Rectal smooth muscle tissue (tissue), 1 donor: ENCODE measurements around the gene SENP2.
"Not testable (repeated sequence)": the region's sequence is repeated elsewhere in the genome, so short reads cannot be mapped to it uniquely, and the experiment has no call there.

ENCODE experiments used
- H3K27ac ChIP-seq: one replicate; pipeline ENCODE4 v1.7.0; 2013; ENCODE audit warnings: low read depth, low read length, inconsistent platforms
- H3K27me3 ChIP-seq: one replicate; pipeline ENCODE4 v1.7.0; 2013; ENCODE audit warnings: low read length; ENCODE audit not compliant: control insufficient read depth, insufficient read depth
- H3K36me3 ChIP-seq: one replicate; pipeline ENCODE4 v1.7.0; 2013; ENCODE audit warnings: low read length; ENCODE audit not compliant: control insufficient read depth, insufficient read depth
- H3K4me1 ChIP-seq: one replicate; pipeline ENCODE4 v1.7.0; 2013; ENCODE audit warnings: low read length; ENCODE audit not compliant: control insufficient read depth, insufficient read depth
- H3K4me3 ChIP-seq: one replicate; pipeline ENCODE4 v1.7.0; 2013; ENCODE audit warnings: low read length
- H3K9ac ChIP-seq: one replicate; pipeline ENCODE4 v1.7.0; 2013; ENCODE audit warnings: low read length

SENP2 gene

DNA sequence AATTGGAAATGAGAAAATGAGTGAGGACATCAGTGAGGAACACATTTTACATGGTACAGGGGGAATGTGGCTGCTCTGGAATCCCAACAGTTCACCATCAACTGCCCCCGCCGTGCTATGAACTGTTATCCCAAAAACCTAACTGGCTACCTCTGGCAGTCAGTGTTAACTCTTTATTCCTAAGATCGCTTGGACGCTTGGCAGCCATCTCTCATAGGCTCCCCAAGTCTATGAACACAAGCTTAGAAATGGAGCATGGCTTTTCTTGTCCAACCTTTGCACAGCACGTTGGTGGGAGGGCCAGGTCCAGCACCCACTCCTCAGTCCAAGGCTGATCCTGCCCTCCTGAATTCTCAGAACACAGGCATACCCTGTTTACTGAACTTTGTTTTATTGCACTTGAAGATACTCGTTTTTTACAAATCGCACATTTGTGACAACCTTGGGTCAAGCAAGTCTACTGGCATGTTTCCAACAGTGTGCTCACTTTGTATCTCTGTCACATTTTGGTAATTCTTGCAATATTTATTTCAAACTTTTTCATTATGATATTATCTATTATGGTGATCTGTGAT lies 53.6 kb downstream of the SENP2 start:
- Histone ChIP-seq H3K27ac (no peak overlapping the region), H3K9ac (no peak overlapping the region), H3K27me3 (no peaks in the 10 kb centered on the region), H3K36me3 (no peaks in the 10 kb centered on the region), H3K4me1 (no peaks in the 10 kb centered on the region), H3K4me3 (no peak overlapping the region)

DNA sequence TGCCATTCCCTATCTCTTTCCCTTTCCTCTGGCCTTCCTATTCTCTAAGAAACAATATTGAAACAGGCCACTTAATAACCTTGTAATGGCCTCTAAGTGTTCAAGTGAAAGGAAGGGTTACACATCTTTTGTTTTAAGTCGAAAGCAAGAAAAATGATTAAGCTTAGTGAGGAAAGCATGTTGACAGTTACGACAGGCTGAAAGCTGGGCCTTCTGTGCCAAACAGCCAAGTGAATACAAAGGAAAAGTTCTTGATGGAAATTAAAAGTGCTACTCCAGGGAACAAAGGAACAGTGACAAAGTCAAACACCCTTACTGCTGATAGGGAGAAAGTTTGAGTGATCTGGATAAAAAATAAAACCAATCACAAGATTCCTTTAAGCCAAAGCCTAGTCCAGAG lies 54.2 kb downstream of the SENP2 start:
- no peak overlapping the region for H3K27ac ChIP-seq
- no peak overlapping the region for H3K4me3 ChIP-seq
- no peaks in the 10 kb centered on the region for H3K4me1 ChIP-seq
- H3K36me3 ChIP-seq, result no peaks in the 10 kb centered on the region
- no peak overlapping the region for H3K9ac ChIP-seq
- no peaks in the 10 kb centered on the region for H3K27me3 ChIP-seq

DNA sequence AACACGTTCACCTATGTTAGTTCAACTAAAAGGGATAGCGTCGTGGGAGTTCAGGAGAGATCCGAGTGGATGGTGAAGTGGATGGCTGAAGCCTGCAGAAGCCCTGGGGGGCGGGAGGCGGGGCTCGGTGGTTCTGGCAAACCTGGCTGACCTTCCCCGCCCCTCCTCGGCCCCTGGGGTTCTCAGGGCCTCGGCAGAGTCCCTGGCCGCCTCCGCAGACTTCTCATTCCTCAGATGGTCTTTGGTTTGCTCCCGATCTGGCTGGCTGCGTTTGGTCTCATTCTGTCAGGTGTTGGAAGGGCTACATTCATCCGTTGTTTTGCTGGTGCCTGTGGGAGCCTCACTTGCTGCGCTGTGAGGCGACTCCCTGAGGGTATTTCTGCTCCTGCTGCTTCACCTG lies 59.1 kb downstream of the SENP2 start:
- H3K4me3 ChIP-seq, H3K27ac ChIP-seq, H3K4me1 ChIP-seq, H3K27me3 ChIP-seq, H3K9ac ChIP-seq, H3K36me3 ChIP-seq: not testable (repeated sequence)

- Histone ChIP-seq H3K27ac (no peak overlapping the region), H3K4me3 (no peak overlapping the region), H3K9ac (no peak overlapping the region), H3K4me1 (no peaks in the 10 kb centered on the region), H3K27me3 (no peaks in the 10 kb centered on the region), H3K36me3 (no peaks in the 10 kb centered on the region)
Measured at GRCh38 chr3:185645596-185646381, 59.7 kb downstream of the SENP2 start.

GRCh38 chr3:185646382-185647133 lies 60.5 kb downstream of the SENP2 start:
- Histone ChIP-seq H3K27me3 (no peaks in the 10 kb centered on the region), H3K4me1 (no peaks in the 10 kb centered on the region), H3K36me3 (no peaks in the 10 kb centered on the region), H3K9ac (no peak overlapping the region), H3K4me3 (no peak overlapping the region), H3K27ac (no peak overlapping the region)

DNA sequence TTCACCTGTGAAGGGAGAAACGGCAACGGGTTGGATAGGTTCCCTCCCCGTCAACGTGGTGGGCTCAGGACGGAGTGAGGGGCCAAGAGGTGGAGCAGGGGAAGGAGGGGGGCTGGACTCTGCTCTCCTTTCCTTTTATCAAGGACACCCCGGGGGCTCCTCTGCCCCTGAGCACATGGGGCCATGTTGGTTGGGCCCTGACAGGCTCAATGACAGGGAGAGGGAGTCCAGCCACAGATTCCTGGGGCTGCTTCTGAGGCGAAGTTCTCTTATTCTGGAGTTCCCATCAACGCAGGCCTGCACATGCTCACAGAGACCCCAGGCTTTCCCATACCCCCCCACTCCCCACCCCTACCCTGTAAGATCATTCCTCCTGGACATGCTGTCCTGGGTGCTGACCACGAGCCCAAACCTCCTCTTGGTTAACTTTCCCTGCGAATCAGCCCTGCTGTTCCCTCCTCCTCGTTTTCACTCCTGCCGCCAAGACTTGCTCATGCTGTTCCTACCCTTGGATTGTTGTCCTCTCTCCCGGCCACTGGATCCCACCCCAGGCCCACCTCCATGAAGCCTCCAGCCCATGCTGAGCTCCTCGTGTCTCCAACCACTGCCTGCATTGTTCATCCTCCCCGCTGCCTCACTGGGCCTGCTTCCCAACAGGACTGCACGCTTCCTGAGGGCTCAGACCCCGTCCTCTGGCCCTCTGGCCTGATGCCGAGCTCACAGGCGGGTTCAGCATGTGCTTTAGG lies 61.2 kb downstream of the SENP2 start:
- Histone ChIP-seq H3K9ac (no peak overlapping the region), H3K27ac (no peak overlapping the region), H3K27me3 (no peaks in the 10 kb centered on the region), H3K36me3 (no peaks in the 10 kb centered on the region), H3K4me1 (no peaks in the 10 kb centered on the region), H3K4me3 (no peak overlapping the region)

DNA sequence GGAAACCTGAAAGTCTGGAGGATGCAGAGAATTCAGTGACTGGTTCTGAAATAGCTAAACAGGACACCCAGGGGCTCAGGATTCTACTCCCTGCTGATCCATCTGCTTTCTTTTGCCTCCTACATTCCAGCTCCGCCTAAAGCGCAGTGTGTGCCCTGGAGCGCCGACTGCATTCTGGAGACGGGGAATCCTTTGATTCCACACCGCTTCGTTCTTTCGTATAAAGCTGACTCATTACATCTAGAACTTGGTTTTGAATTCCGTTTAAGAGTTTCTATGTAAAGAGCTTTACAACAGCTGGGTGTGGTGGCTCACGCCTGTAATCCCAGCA lies 61.8 kb downstream of the SENP2 start:
- no peak overlapping the region for H3K27ac ChIP-seq
- H3K4me1 ChIP-seq, result no peaks in the 10 kb centered on the region
- no peaks in the 10 kb centered on the region for H3K36me3 ChIP-seq

GRCh38 chr3:185648396-185648795 lies 62.3 kb downstream of the SENP2 start:
- Histone ChIP-seq H3K27ac (no peak overlapping the region), H3K36me3 (no peaks in the 10 kb centered on the region)

More for the DNA sequence above, 61.8 kb downstream of the SENP2 start:
- Histone ChIP-seq H3K4me3 (no peak overlapping the region), H3K27me3 (no peaks in the 10 kb centered on the region), H3K9ac (no peak overlapping the region)

GRCh38 chr3:185649414-185649813 lies 63.3 kb downstream of the SENP2 start:
- Histone ChIP-seq H3K4me1 (no peaks in the 10 kb centered on the region), H3K9ac (no peak overlapping the region), H3K27me3 (no peaks in the 10 kb centered on the region), H3K36me3 (no peaks in the 10 kb centered on the region), H3K4me3 (no peak overlapping the region), H3K27ac (no peak overlapping the region)

More at GRCh38 chr3:185648396-185648795, 62.3 kb downstream of the SENP2 start:
- H3K4me3 ChIP-seq, result no peak overlapping the region
- H3K27me3 ChIP-seq, result no peaks in the 10 kb centered on the region
- H3K4me1 ChIP-seq, result no peaks in the 10 kb centered on the region
- no peak overlapping the region for H3K9ac ChIP-seq

DNA sequence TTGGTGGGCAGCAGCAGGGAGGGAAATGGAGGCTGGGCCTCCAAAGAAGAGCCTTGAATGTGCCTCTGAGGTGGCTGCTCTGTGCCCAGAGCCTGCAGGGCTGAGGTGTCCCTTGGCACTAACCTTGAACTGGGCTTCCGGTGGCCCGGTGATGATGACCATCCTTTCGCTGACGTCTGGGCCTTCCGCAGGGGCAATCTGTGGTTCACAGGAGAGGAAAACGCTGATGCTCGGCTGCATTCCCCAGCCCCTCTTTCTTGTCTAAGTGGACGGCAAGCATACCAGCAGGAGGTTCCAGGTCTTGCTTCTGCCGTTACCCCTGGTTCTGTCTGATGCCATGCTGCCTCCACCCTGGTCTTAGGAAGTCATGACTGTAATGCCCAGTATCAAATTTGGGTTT lies 65.9 kb downstream of the SENP2 start:
- Histone ChIP-seq H3K36me3 (no peaks in the 10 kb centered on the region), H3K4me1 (no peaks in the 10 kb centered on the region), H3K27ac (no peak overlapping the region), H3K4me3 (no peak overlapping the region), H3K9ac (no peak overlapping the region), H3K27me3 (no peaks in the 10 kb centered on the region)

- no peak overlapping the region for H3K9ac ChIP-seq
- H3K36me3 ChIP-seq, result no peaks in the 10 kb centered on the region
- H3K4me3 ChIP-seq, result no peak overlapping the region
- H3K4me1 ChIP-seq, result no peaks in the 10 kb centered on the region
- no peak overlapping the region for H3K27ac ChIP-seq
- no peaks in the 10 kb centered on the region for H3K27me3 ChIP-seq
Measured at GRCh38 chr3:185653949-185654757, 68.1 kb downstream of the SENP2 start.

DNA sequence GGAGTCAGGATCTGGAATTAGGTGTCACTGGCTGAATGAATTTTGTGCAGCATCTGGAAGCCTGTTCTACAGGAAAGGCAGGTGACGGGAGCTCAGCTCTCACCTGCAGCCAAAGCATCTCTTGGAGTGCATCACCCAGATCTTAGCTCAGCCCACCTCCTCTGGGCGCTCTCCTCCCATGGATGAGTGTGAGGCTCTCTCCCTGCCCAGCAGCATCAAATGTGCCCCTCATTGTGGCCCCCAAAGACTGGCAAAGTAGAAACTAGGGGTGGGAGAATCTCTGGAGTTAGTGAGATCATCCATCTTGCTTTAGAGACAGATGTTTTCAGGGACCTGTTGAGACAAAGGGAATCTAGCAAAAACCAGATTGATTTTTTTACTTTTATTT lies 68.7 kb downstream of the SENP2 start:
- H3K4me1 ChIP-seq, result no peaks in the 10 kb centered on the region
- H3K27me3 ChIP-seq, result no peaks in the 10 kb centered on the region
- H3K9ac ChIP-seq, result no peak overlapping the region
- no peak overlapping the region for H3K27ac ChIP-seq
- no peak overlapping the region for H3K4me3 ChIP-seq
- H3K36me3 ChIP-seq, result no peaks in the 10 kb centered on the region
